ENCODE results near the gene PDE1C.

Gene PDE1C

GRCh38 chr7:31819031-31819430 is 251.2 kb downstream of the PDE1C start:
- DNase-seq = no peak

GRCh38 chr7:31816810-31817209 is 253.4 kb downstream of the PDE1C start:
- no peak for DNase-seq

- DNase-seq = no peak
Observed at GRCh38 chr7:31815796-31816195, 254.4 kb downstream of the PDE1C start.

GRCh38 chr7:31814187-31814586 is 256.0 kb downstream of the PDE1C start:
- no peak for DNase-seq

- DNase-seq = no peak
Observed at GRCh38 chr7:31811650-31812461, 258.4 kb downstream of the PDE1C start.

- DNase-seq = no peak
Observed at GRCh38 chr7:31805209-31805818, 264.9 kb downstream of the PDE1C start.

- DNase-seq = no peak
Observed at GRCh38 chr7:31796375-31796774, 273.8 kb downstream of the PDE1C start.

GRCh38 chr7:31794851-31795344 is 275.3 kb downstream of the PDE1C start:
- no peak for DNase-seq

- no peak for DNase-seq
Observed at GRCh38 chr7:31791881-31792280, 278.3 kb downstream of the PDE1C start.

- DNase-seq = no peak
Observed at GRCh38 chr7:31788883-31789680, 281.1 kb downstream of the PDE1C start.

- no peak for DNase-seq
Observed at GRCh38 chr7:31788445-31788844, 281.8 kb downstream of the PDE1C start.

- no peak for DNase-seq
Observed at GRCh38 chr7:31786326-31786725, 283.9 kb downstream of the PDE1C start.

- DNase-seq = no peak
Observed at GRCh38 chr7:31785101-31785500, 285.1 kb downstream of the PDE1C start.

GRCh38 chr7:31783221-31783620 is 287.0 kb downstream of the PDE1C start:
- DNase-seq = no peak

- DNase-seq = peak; percentile 1
Observed at GRCh38 chr7:31782411-31782991, 287.7 kb downstream of the PDE1C start.

GRCh38 chr7:31778296-31778695 is 291.9 kb downstream of the PDE1C start:
- DNase-seq = no peak

GRCh38 chr7:31776616-31777015 is 293.6 kb downstream of the PDE1C start:
- DNase-seq = no peak

GRCh38 chr7:31775556-31775955 is 294.7 kb downstream of the PDE1C start:
- DNase-seq = no peak

- no peak for DNase-seq
Observed at GRCh38 chr7:31772211-31772610, 298.0 kb downstream of the PDE1C start.

- DNase-seq = no peak
Observed at GRCh38 chr7:31767686-31768358, 302.4 kb downstream of the PDE1C start.

- no peak for DNase-seq
Observed at GRCh38 chr7:31764462-31764861, 305.7 kb downstream of the PDE1C start.

- no peak for DNase-seq
Observed at GRCh38 chr7:31763548-31763947, 306.7 kb downstream of the PDE1C start.

GRCh38 chr7:31761646-31762045 is 308.6 kb downstream of the PDE1C start:
- DNase-seq = no peak
